ENCODE results near the gene BORCS8.
"Not testable (repeated sequence)": the region's sequence is repeated elsewhere in the genome, so short reads cannot be mapped to it uniquely, and the experiment has no call there.

BORCS8 gene

DNA sequence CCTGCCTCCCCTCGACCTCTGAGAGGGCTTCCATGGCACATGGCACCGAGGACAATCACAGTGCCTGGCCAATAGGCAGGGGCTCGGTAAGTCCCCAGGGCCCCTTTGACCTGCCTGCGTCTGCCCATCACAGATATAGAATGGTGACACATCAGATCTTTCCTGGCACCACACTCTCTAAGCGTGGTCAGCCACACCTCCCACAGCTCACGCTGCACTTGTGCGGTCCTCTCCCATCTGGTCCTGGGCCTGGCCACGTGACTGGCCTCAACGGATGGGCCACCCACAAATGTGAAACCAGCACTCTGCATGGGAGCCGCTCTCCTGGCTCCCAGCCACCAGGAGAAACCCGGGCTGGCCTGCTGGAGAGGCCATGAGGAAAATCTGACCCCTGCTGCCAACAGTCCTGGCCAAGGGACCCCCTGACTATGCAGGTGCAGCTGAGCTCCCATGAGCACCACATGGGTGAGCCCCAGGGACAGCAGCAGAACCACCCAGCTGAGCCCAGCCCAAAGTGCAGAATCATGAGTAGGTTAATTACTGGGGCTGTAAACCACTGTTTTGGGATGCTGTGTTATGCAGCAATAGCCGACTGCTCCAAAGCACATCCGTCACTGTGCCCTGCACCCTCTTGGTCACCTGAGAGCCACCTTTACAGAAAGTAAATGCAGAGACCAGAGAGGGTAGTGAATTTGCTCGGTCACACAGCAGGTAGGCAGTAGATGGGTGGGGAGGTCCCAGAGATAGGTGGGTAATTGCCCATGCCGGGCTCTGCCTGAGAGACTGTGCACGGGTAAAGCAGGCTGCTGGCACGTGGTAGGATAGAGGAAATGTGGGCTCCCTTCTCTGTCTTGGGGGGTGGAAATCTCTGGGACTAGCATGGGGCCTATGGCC, 12.2 kb downstream of the BORCS8 start:
- no peak for DNase-seq (ENCODE audit: low spot score)

- no peak for DNase-seq (ENCODE audit: low spot score)
Measured at GRCh38 chr19:19176950-19177349, 15.0 kb downstream of the BORCS8 start.

GRCh38 chr19:19173243-19173642, 18.7 kb downstream of the BORCS8 start:
- DNase-seq (ENCODE audit: low spot score), result not testable (repeated sequence)

GRCh38 chr19:19171821-19172532, 20.0 kb downstream of the BORCS8 start:
- DNase-seq (ENCODE audit: low spot score), result no peak

DNA sequence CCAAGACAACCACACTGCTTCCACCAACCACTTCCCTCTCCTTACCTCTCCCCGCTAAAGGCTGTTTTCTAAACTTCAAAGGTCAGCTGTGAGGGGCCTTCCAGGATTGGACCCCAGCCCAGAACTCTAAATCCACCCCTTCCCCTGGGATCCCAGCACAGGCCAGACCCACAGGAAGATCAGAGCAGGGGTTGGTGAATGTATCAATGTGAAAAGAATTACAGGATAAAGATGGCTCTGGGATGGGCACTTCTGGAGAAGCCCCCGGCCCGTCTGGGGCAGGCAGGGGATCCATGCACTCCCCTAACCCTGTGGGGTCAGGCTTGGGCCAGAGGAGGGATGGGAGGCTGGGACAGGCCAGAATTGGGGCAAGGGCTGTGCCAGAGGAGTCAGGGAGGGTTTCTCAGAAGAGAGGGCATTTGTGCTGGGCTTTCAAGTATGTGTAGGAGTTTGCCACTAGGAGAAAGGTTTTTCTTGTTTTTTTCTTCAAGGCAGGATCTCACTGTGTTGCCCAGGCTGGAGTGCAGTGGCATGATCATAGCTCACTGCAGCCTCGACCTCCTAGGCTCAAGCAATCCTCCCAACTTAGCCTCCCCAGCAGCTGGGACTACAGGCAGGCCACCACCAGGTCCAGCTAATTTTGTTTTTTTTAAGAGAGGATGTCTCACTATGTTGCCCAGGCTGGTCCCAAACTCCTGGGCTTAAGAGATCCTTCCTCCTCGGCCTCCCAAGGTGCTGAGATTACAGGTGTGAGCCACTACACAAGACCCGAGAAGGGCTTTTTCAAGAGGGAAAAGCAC, 20.9 kb downstream of the BORCS8 start:
- no peak for DNase-seq (ENCODE audit: low spot score)

DNA sequence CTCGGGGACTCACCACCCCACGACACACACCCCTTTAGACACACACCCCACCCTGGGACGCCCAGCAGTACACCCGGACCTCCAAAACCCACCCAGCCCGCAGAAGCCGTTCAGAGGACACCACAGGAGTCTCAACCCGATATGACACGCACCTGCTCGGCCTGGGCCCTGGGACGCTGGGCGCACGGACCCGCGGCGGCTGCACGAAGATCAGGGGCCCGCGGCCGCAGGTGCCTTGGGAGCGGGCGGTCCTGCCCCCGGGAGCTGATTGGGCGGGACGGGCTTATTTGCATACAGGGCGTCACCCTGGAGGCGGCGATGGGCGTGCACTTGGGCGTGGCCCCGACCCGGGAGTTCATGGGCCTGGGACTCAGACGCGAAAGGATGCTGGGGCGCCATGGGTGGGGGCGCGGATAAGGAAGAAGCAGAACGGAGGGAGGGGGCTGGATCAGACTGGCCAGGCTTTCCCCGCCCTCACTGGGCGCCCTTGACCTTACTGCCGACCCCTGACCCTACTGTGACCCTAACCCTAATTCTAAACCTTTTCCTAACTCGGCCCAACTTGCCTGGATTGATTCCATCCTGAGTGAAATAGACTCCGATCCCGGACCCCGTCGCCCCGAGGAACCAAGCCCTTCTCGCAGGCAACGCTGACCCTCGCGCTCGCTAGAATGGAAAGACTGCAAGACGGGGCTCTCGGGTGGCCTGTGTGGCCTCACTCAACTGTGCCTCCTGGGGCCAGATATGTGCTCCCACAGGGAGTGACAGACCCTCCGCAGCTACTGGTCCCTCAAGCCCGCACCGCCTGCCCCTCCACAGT, 21.7 kb downstream of the BORCS8 start, which contains the start of gene MEF2B:
Gene MEF2B (minus strand): TSS at position 211 of the 820 bp plus-strand sequence. CDS start 19,528 bp downstream, outside the sequence.
- DNase-seq (ENCODE audit: low spot score), result no peak

DNA sequence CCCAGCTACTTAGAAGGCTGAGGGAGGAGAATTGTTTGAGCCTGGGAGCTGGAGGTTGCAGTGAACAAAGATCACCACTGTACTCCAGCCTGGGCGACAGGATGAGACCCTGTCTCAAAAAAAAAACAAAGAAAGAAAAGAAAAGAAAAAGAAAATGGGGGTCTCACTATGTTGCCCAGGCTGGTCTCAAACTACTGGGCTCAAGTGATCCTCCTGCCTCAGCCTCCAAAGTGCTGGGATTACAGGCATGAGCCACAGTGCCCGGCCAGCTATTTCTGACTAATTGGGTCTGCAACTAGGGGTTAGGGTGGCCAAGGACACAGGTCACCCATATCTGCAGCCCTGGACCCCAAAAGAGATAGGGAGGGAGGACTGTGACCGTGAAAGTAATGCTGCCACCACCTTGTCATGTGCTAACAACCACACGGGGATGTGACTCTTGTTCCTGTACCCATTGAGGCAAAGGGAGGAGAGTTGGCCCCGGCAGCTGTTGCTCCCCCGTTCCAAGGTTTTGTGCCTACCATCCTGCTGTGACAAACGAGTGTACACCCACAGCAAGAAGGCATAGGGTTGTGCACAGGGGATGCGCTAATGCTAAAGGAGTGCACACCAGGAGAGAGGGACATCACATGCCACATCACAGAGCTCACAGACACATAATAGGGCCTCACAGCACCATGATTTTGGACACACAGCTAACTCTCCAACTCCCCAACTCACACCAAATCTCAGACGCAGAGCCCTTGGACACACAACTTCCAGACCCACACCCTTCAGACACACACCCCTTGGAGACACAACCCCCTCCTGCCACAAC, 22.5 kb downstream of the BORCS8 start:
- DNase-seq (ENCODE audit: low spot score), result no peak

GRCh38 chr19:19167612-19168011, 24.3 kb downstream of the BORCS8 start:
- DNase-seq (ENCODE audit: low spot score), result no peak

- DNase-seq (ENCODE audit: low spot score), result no peak
Measured at GRCh38 chr19:19165396-19165795, 26.6 kb downstream of the BORCS8 start.

GRCh38 chr19:19162495-19162894, 29.5 kb downstream of the BORCS8 start:
- no peak for DNase-seq (ENCODE audit: low spot score)

GRCh38 chr19:19160461-19161035, 31.4 kb downstream of the BORCS8 start:
- DNase-seq (ENCODE audit: low spot score), result no peak

GRCh38 chr19:19159534-19159933, 32.4 kb downstream of the BORCS8 start:
- DNase-seq (ENCODE audit: low spot score), result no peak

DNA sequence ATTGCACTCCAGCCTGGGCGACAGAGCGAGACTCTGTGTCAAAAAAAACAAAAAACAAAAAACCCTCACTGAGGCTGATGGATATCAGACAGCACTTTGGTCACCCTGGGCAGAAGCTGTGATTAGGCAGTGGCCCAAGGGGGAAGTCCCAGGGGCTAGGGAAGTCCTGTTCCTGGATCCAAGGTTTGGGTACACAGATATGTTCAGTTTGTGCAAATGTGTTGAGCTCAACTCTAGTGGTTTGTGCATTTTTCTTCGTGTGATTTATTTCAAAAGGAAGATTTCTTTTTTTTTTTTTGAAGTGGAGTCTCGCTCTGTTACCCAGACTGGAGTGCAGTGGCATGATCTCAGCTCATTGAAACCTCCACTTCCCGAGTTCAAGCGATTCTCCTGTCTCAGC, 34.1 kb downstream of the BORCS8 start:
- DNase-seq (ENCODE audit: low spot score), result no peak

GRCh38 chr19:19155495-19156219, 36.3 kb downstream of the BORCS8 start:
- DNase-seq (ENCODE audit: low spot score), result no peak

DNA sequence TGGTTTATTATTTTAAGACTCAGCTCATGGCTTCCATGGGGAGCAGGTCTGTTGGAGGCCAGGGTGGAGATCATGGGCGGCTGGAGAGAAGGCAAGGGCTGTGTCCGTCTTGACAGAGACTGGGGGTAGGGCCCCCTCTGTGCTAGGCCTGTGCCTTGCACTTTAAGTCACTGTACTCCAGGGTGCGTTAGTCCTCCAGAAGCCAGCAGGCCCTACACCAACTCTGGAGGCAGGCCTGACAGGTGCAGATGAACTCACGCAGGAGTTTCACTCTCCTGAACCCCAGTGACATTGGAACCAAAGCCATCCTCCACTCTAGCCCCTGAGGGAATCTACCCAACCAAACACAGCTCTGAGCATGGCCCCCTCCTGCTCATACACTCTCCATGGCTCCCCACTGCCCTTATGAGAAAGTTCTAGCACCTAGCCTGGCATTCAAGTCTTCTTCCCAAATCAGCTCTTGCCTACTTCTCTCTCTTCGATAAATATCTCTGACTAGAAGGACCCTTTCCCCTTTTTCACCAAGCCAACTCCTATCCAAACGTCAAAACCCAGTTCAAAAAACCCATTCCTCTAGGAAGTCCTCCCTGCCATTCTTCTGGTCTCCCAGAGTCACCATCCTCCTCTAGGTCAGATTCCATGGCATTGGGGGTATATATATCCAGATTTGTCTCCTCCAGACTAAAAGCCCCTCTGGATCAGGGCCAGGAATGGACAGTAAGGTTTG, 37.0 kb downstream of the BORCS8 start:
- no peak for DNase-seq (ENCODE audit: low spot score)

GRCh38 chr19:19152668-19153384, 39.1 kb downstream of the BORCS8 start:
- DNase-seq (ENCODE audit: low spot score), result no peak

- no peak for DNase-seq (ENCODE audit: low spot score)
Measured at GRCh38 chr19:19151418-19151817, 40.5 kb downstream of the BORCS8 start.

GRCh38 chr19:19149435-19149834, 42.5 kb downstream of the BORCS8 start:
- no peak for DNase-seq (ENCODE audit: low spot score)

All from pons (tissue), 1 donor.